Lung (tissue), 12 donors: Measurements from ENCODE around the gene TLE7. TPM values are rescaled to one million over a fixed set of nuclear protein-coding genes. Genes with fewer than 3 reads are reported as not detected.

Experiments used
- ATAC-seq: fragments of 200-7000 bp; cut with Tn5 transposase; one replicate; pipeline ENCODE4 v1.9.1; 2020; ENCODE audit warnings: moderate number of reproducible peaks; ENCODE audit not compliant: insufficient read depth, low FRiP score
- DNase-seq, 3 donors: peaks; one replicate each; pipeline ENCODE4 v3.0.0-alpha.2; 2013 to 2017
- H3K27ac ChIP-seq, 2 donors: one replicate each; pipeline ENCODE4 v1.5.1; 2013; ENCODE audit warnings: mild to moderate bottlenecking in 2 of 2, moderate library complexity in 2 of 2, control low read depth in 1 of 2, inconsistent platforms in 1 of 2, low read depth in 1 of 2, low read length in 1 of 2
- H3K27me3 ChIP-seq, 3 donors: one replicate each; pipeline ENCODE4 v1.5.1; 2013; ENCODE audit warnings: low read length in 2 of 3; ENCODE audit not compliant: control insufficient read depth in 3 of 3, insufficient read depth in 3 of 3
- H3K36me3 ChIP-seq, 4 donors: one replicate each; pipeline ENCODE4 v1.5.1; 2013; ENCODE audit warnings: low read length in 4 of 4, mild to moderate bottlenecking in 1 of 4, moderate library complexity in 1 of 4; ENCODE audit not compliant: control insufficient read depth in 4 of 4, insufficient read depth in 4 of 4
- H3K4me1 ChIP-seq, 5 donors: one replicate each; pipeline ENCODE4 v1.5.1; 2013; ENCODE audit warnings: low read length in 5 of 5, mild to moderate bottlenecking in 2 of 5, moderate library complexity in 1 of 5; ENCODE audit not compliant: control insufficient read depth in 5 of 5, insufficient read depth in 5 of 5
- H3K4me3 ChIP-seq: one replicate; pipeline ENCODE4 v1.5.1; 2013; ENCODE audit warnings: mild to moderate bottlenecking, control low read depth, moderate library complexity
- H3K9ac ChIP-seq, 2 donors: one replicate each; pipeline ENCODE4 v1.5.1; 2013; ENCODE audit warnings: low read length in 2 of 2, control low read depth in 1 of 2; ENCODE audit not compliant: insufficient read depth in 1 of 2
- H3K9me3 ChIP-seq, 4 donors: one replicate each; pipeline ENCODE4 v1.5.1; 2013; ENCODE audit warnings: low read length in 3 of 4, mild to moderate bottlenecking in 1 of 4, moderate library complexity in 1 of 4; ENCODE audit not compliant: control insufficient read depth in 4 of 4, insufficient read depth in 3 of 4
- CTCF ChIP-seq: IDR thresholded peaks from 2 replicates; pipeline ENCODE4 v1.5.1; 2012; ENCODE audit warnings: mild to moderate bottlenecking; ENCODE audit errors: control extremely low read depth, extremely low read depth
- WGBS, 2 donors: extraction: QIAGEN DNeasy Blood & Tissue Kit; methylation state at CpG; one replicate each; pipeline ENCODE4 v1.1.7; 2013; 5-methylcytosine and 5-hydroxymethylcytosine counted together
- polyA plus RNA-seq, 2 donors: library from polyadenylated mRNA; stranded (reverse); fragments of 200-250 nt; gene quantifications; one replicate each; pipeline ENCODE4 v1.2.1, GENCODE V29; 2013
- total RNA-seq, 2 donors: library from RNA; depleted of rRNA in 1 of 2; stranded (reverse); fragments of >200 nt in 1 of 2; gene quantifications; one replicate each; pipeline ENCODE4 v1.2.1, GENCODE V29; 2014 to 2021
- donor health status: control.
- donor health status: control.
- donor health status: Bipolar disorder and iron deficiency.
- donor health status: healthy.
- donor health status: DM: yes; HTN: yes; CAD: no.

TLE7 gene
- total and polyA plus RNA-seq, 4 donors = not detected

GRCh38 chr16:71384073-71384724, 57.7 kb downstream of the TLE7 start:
- Histone ChIP-seq H3K27me3 (peaks cover 0 to 7% (median 0%) of the 10 kb centered on the region in 3 donors), H3K9me3 (peaks cover 0 to 3% (median 0%) of the 10 kb centered on the region in 4 donors), H3K4me3 (no peak overlapping the region), H3K36me3 (no peaks in the 10 kb centered on the region), H3K27ac (no peak overlapping the region), H3K9ac (no peak overlapping the region), H3K4me1 (no peaks in the 10 kb centered on the region)
- TF ChIP-seq CTCF = no peak
- ATAC-seq = no peak
- DNase-seq = no peak
- WGBS, 2 donors = 55 to 63% methylated on average over 10 of the region's 10 CpGs

- Histone ChIP-seq H3K9me3 (peaks cover 0 to 3% (median 0%) of the 10 kb centered on the region in 4 donors), H3K27me3 (peaks cover 0 to 7% (median 0%) of the 10 kb centered on the region in 3 donors), H3K9ac (no peak overlapping the region), H3K36me3 (no peaks in the 10 kb centered on the region), H3K27ac (no peak overlapping the region), H3K4me3 (no peak overlapping the region), H3K4me1 (no peaks in the 10 kb centered on the region)
- no peak for TF ChIP-seq CTCF
- ATAC-seq (peak; percentile 37), DNase-seq (peak in 2 of 3 donors; percentile 5 to 8)
- 60 to 66% methylated on average over 11 of the region's 11 CpGs for WGBS, 2 donors
Observed at GRCh38 chr16:71383054-71383773, 58.6 kb downstream of the TLE7 start.

- Histone ChIP-seq H3K36me3 (no peaks in the 10 kb centered on the region), H3K27ac (no peak overlapping the region), H3K9me3 (peaks cover 0 to 7% (median 0%) of the 10 kb centered on the region in 4 donors), H3K27me3 (peaks cover 0 to 9% (median 0%) of the 10 kb centered on the region in 3 donors), H3K9ac (no peak overlapping the region), H3K4me1 (no peaks in the 10 kb centered on the region), H3K4me3 (no peak overlapping the region)
- no peak for ATAC-seq
- no peak for TF ChIP-seq CTCF
- WGBS, 2 donors = 76 to 77% methylated on average over 6 of the region's 6 CpGs
- DNase-seq = no peak
Observed at GRCh38 chr16:71380831-71381230, 61.0 kb downstream of the TLE7 start.

Other genes starting within 250 kb of the TLE7 start
- 10 to 100 TPM; 35.0 to 43.3 TPM for gene HYDIN, start 211.3 kb downstream of the TLE7 start, total RNA-seq
- 1 to 10 TPM; 2.4 to 2.9 TPM for gene HYDIN, start 211.3 kb downstream of the TLE7 start, polyA plus RNA-seq
- 10 to 100 TPM; 18.6 to 35.7 TPM for gene CMTR2, start 152.7 kb downstream of the TLE7 start, total RNA-seq
- gene CMTR2, start 152.7 kb downstream of the TLE7 start, polyA plus RNA-seq = 1 to 10 TPM; 8.8 to 9.4 TPM
- 1 to 10 TPM in 1 of 2 donors, under 1 TPM in 1; 0.68 to 1.7 TPM for gene CALB2, start 83.3 kb downstream of the TLE7 start, total RNA-seq
- 10 to 100 TPM in 1 of 2 donors, under 1 TPM in 1; 0.02 to 11.7 TPM for gene CALB2, start 83.3 kb downstream of the TLE7 start, polyA plus RNA-seq
- gene ZNF23, start 20.2 kb upstream of the TLE7 start, total RNA-seq = 10 to 100 TPM in 1 of 2 donors, 1 to 10 TPM in 1; 8.9 to 14.5 TPM
- 10 to 100 TPM in 1 of 2 donors, 1 to 10 TPM in 1; 4.9 to 12.8 TPM for gene ZNF23, start 20.2 kb upstream of the TLE7 start, polyA plus RNA-seq
- 10 to 100 TPM; 12.6 to 16.1 TPM for gene ZNF19, start 47.3 kb upstream of the TLE7 start, total RNA-seq
- gene ZNF19, start 47.3 kb upstream of the TLE7 start, polyA plus RNA-seq = 1 to 10 TPM; 1.9 to 5.1 TPM
- under 1 TPM; 0.43 to 0.95 TPM for gene CHST4, start 84.4 kb upstream of the TLE7 start, total RNA-seq
- under 1 TPM; 0.28 to 0.92 TPM for gene CHST4, start 84.4 kb upstream of the TLE7 start, polyA plus RNA-seq
- under 1 TPM in 1 of 2 donors, not detected in 1; 0.74 TPM for gene TAT, start 135.0 kb upstream of the TLE7 start, total RNA-seq
- gene TAT, start 135.0 kb upstream of the TLE7 start, polyA plus RNA-seq = under 1 TPM; 0.14 to 0.26 TPM
- gene MARVELD3, start 184.1 kb upstream of the TLE7 start, total RNA-seq = 1 to 10 TPM; 8.8 to 9.3 TPM
- gene MARVELD3, start 184.1 kb upstream of the TLE7 start, polyA plus RNA-seq = 1 to 10 TPM; 3.6 to 7.5 TPM